NCI-H774 (cell line): ENCODE measurements around the gene SYNPO2L.
A peak's percentile ranks its signal among the peaks of the same experiment; 100 is the strongest.
"Not testable (repeated sequence)": the region's sequence is repeated elsewhere in the genome, so short reads cannot be mapped to it uniquely, and the experiment has no call there.

ENCODE experiments used
- DNase-seq: peaks from one replicate; lab custom pipeline; 2025; lab: John Stamatoyannopoulos, UW

SYNPO2L gene

GRCh38 chr10:73617143-73617542, 38.7 kb downstream of the SYNPO2L start:
- not testable (repeated sequence) for DNase-seq

DNA sequence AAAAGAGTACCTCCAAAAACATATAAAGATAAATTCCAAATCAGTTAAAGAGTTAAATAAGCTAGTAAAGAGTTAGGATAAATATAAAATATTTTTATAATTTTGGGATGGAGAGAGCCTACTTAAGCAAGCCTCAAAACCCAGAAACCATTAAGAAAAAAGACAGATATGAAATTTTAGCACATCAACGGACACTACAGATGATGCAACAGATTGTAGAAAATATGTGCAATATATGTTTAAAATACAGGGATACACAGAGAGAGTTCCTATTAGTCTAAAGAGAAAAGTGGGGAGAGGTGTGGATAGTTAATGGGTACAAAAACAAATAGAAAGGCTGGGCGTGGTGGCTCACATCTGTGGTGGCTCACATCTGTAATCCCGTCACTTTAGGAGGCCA, 41.1 kb downstream of the SYNPO2L start:
- no peak for DNase-seq

- DNase-seq: no peak
Measured at GRCh38 chr10:73609116-73609515, 46.7 kb downstream of the SYNPO2L start.

DNA sequence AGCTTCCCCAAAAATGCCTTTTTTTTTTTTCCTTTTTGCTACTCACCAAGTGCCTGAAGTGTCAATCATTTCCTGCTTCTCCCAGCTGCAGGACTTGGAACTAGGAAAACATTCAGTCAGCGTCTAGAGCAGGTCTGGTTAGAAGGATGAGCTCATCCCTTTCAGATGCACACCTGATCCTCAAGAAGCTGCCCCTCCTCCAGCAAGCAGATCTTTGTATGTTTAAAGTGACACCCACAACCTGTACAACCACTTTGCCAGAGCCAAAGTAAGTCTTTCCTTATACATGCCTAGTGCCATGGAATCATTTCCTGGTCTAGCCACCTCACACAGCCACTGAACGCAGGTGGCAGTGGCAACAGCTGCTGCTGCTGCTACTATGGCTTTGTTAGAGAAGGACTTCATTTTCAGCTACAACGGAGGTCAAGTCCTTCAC, 54.3 kb downstream of the SYNPO2L start:
- DNase-seq: peak; percentile 60

GRCh38 chr10:73597346-73597745, 58.5 kb downstream of the SYNPO2L start:
- DNase-seq: no peak
